D721Med (cell line): ENCODE results near the gene RCVRN.
"Not testable (repeated sequence)": the region's sequence is repeated elsewhere in the genome, so short reads cannot be mapped to it uniquely, and the experiment has no call there.

Experiments used
- DNase-seq: peaks from one replicate; pipeline ENCODE4 v3.0.0; 2011; ENCODE audit warnings: low spot score; ENCODE audit not compliant: insufficient read length
- FAIRE-seq: peaks from 2 replicates; lab custom pipeline; 2011; peaks lifted over from hg19 to GRCh38; lab: Jason Lieb, UNC
- CTCF ChIP-seq: IDR thresholded peaks from 2 replicates; pipeline ENCODE4 v1.5.1; 2012; ENCODE audit warnings: mild to moderate bottlenecking, control low read depth; ENCODE audit not compliant: insufficient read depth; ENCODE audit errors: missing control alignments

The RCVRN gene

GRCh38 chr17:9924735-9925191 lies 19.7 kb upstream of the RCVRN start:
- peak; percentile 55 for TF ChIP-seq CTCF
- FAIRE-seq (no peak), DNase-seq (no peak)

DNA sequence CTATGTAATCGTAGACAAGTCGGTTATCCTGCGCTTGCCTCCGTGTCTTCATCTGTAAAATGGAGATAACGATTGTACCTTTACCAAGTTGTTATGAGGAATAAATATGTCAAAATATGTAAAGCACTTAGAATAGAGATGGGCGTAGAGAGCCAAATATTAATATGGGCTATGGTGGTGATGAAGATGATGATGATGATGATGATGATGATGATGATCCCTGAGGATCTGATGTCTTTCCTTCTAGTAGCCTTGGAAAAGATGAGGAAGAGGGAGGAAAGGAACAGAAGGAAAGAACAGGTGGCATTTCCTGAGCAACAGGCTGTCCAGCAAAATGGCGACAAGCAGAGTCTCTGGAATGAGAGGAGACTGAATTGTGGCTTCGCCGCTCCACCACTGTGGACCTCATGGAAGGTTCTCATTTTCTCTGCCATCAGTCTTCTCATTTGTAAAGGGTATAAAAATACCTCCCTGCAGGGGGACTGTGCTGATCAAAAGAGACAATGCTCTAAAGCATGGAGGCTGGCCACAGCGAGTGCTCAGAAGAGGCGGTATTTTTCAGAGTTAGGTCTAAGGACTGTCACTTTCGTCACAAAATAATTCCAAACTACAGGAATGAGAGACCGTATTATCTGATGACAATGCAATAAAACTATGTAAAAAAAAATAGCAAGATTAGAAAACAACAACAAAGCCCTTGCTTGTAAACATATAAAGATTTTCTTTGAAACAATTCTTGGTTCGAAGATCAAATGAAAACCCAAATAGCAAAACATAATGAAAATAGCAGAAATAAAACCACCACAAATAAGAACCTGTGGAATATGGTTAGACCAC lies 17.2 kb upstream of the RCVRN start:
- FAIRE-seq = no peak

DNA sequence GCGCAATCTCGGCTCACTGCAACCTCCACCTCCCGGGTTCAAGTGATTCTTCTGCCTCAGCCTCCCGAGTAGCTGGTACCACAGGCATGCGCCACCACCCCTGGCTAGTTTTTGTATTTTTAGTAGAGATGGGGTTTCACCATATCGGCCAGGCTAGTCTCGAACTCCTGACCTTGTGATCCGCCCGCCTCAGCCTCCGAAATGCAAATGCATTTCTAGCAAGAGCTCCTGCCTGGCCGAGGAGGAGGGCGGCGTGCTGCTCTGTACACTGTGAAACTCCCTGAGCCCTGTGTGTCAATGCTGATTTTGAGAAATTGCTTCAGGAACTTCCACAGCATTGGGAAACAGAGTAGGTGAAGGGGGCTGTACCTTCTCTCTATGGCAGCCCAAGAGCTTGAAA lies 16.1 kb upstream of the RCVRN start:
- FAIRE-seq, DNase-seq: not testable (repeated sequence)

More for the DNA sequence above, 17.2 kb upstream of the RCVRN start:
- no peak for DNase-seq
- TF ChIP-seq CTCF = no peak

DNA sequence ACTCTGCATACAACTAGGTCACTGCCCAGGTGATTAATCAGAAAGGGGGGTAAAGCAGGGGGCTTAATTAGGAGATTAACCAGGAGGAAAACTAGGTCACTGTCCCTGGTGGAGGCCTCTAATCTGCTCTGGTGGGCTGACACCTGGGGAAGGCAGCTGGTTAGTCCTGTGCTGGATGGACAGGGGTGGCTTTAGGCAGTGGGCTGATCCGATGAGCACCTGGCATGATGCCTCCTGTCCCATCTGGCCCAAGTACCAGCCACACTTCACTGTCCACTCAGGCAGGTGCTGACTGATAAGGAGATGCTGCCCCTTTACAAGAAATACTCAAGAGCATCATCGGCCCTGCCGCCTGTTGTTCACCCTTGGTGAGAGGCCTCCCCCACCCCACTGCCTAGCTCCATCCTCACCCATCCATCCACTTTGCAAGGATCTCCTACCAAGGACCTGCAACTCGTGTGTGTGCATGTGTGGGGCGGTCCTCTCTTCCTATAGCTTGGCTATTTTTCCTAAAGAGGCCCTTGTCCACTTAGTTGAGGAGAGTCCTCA lies 13.8 kb upstream of the RCVRN start:
- no peak for TF ChIP-seq CTCF
- FAIRE-seq (no peak), DNase-seq (peak; percentile 36)

- DNase-seq = no peak
- no peak for TF ChIP-seq CTCF
- no peak for FAIRE-seq
Observed at GRCh38 chr17:9918352-9918751, 13.3 kb upstream of the RCVRN start.

- DNase-seq (no peak), FAIRE-seq (no peak)
- no peak for TF ChIP-seq CTCF
Observed at GRCh38 chr17:9917801-9918200, 12.7 kb upstream of the RCVRN start.

DNA sequence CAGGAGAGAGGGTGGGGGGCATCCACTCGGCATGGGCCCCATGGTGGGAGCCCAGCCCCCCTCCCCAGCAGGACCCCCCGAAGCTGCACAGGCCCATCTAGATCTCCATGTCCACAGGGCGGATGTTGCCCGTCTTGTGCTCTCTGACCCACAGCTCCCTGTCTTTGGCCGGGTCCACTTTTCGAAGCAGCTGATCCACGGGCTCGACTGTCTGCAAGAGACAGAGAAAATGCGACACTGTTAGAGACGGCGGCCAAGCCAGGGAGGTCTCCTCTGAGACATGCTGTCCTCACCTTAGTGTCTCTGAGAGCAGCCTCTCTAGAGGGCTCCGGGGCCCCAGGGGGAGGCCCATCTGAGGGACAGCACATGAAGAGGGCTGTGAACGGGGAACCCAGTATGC lies 12.1 kb upstream of the RCVRN start:
- TF ChIP-seq CTCF = no peak
- DNase-seq (no peak), FAIRE-seq (no peak)
